K562 (cell line): ENCODE measurements around the gene COL24A1. TPM values are rescaled to one million over a fixed set of nuclear protein-coding genes. Genes with fewer than 3 reads are reported as not detected.

Source experiments
- ATAC-seq: fragments of 200-7000 bp; cut with Tn5 transposase; 3 replicates; pipeline ENCODE4 v1.9.1; 2020; ENCODE audit warnings: moderate library complexity
- BruUV-seq: library from RNA; stranded (reverse); fragments of 400-500 nt; replicated peaks from 2 replicates; lab custom pipeline; 2021; lab: Mats Ljungman, UMichigan
- CTCF ChIA-PET: fragments of 300-600 bp; formaldehyde crosslinking; extraction: SDS; loops from one replicate; lab custom pipeline; 2021; ENCODE audit warnings: low intra/inter-chr PET ratio; lab: Yijun Ruan, JAX
- POLR2A ChIA-PET: fragments of 300-600, 350-650 bp; sonication (Branson Sonifier 250); formaldehyde crosslinking; extraction: SDS; loops from one replicate; lab custom pipeline; 2021; ENCODE audit warnings: antibody characterized with exemption, inconsistent platforms; lab: Yijun Ruan, JAX
- DNase-seq, 4 experiments: peaks; one replicate each; pipeline versions ENCODE4 v3.0.0 to v3.0.0-alpha.2; 2011 to 2018; ENCODE audit warnings: low spot score in 3 of 4, mixed read lengths in 3 of 4; ENCODE audit errors: extremely low read depth in 1 of 4
- FAIRE-seq: peaks from 2 replicates; lab custom pipeline; 2011; peaks lifted over from hg19 to GRCh38; lab: Jason Lieb, UNC
- H2AFZ ChIP-seq: 2 replicates; pipeline ENCODE4 v1.6.0; 2011; ENCODE audit warnings: low read depth, low read length, control low read depth, inconsistent platforms
- H3K27ac ChIP-seq: fragments of 200-600 bp; 3 replicates; pipeline ENCODE4 v1.8.0; 2011; ENCODE audit warnings: low read depth, mild to moderate bottlenecking, control low read depth, inconsistent platforms, low read length, moderate library complexity, mixed read lengths; ENCODE audit errors: extremely low read depth
- H3K27me3 ChIP-seq, 2 experiments: fragments of 300-600 bp in 1 of 2; 2 replicates in 1 of 2; 3 replicates in 1 of 2; pipeline versions ENCODE4 v1.6.0 to v1.8.0; 2011; ENCODE audit warnings: inconsistent platforms in 2 of 2, low read length in 2 of 2, mild to moderate bottlenecking in 1 of 2, mixed read lengths in 1 of 2, moderate library complexity in 1 of 2; ENCODE audit not compliant: control insufficient read depth in 2 of 2, insufficient read depth in 2 of 2
- H3K36me3 ChIP-seq: fragments of 300-600 bp; 3 replicates; pipeline ENCODE4 v1.8.0; 2011; ENCODE audit warnings: mild to moderate bottlenecking, low read length, inconsistent platforms; ENCODE audit not compliant: control insufficient read depth, insufficient read depth
- H3K4me1 ChIP-seq, 2 experiments: fragments of 200-600 bp in 1 of 2; replicated peaks in 1 of 2; 2 replicates in 1 of 2; 3 replicates in 1 of 2; pipeline versions ENCODE4 v1.5.1 to v1.8.0; 2011; ENCODE audit warnings: inconsistent platforms in 2 of 2, low read length in 2 of 2, mild to moderate bottlenecking in 1 of 2, mixed read lengths in 1 of 2, moderate library complexity in 1 of 2; ENCODE audit not compliant: control insufficient read depth in 2 of 2, insufficient read depth in 2 of 2
- H3K4me2 ChIP-seq: 2 replicates; pipeline ENCODE4 v1.6.1; 2011; ENCODE audit warnings: low read length, control low read depth, inconsistent platforms, mixed read lengths; ENCODE audit not compliant: insufficient read depth
- H3K4me3 ChIP-seq: fragments of 200-600 bp; sonication (generic), shearing (Covaris generic); 2 replicates; pipeline ENCODE4 v1.5.1; 2016; ENCODE audit warnings: control low read depth, inconsistent platforms
- H3K79me2 ChIP-seq: fragments of 200-600 bp; 3 replicates; pipeline ENCODE4 v1.8.0; 2011; ENCODE audit warnings: low read length, inconsistent platforms; ENCODE audit not compliant: control insufficient read depth, insufficient read depth
- H3K9ac ChIP-seq, 2 experiments: 2 replicates each; pipeline versions ENCODE4 v1.6.0 to v1.6.1; 2011; ENCODE audit warnings: low read depth in 2 of 2, low read length in 2 of 2, control low read depth in 1 of 2, inconsistent platforms in 1 of 2, mild to moderate bottlenecking in 1 of 2, mixed read lengths in 1 of 2; ENCODE audit not compliant: insufficient read depth in 1 of 2
- H3K9me1 ChIP-seq: one replicate; pipeline ENCODE4 v1.6.0; 2011; ENCODE audit warnings: inconsistent platforms, mild to moderate bottlenecking, low read length, moderate library complexity; ENCODE audit not compliant: control insufficient read depth, insufficient read depth
- H3K9me3 ChIP-seq: replicated peaks from 2 replicates; pipeline ENCODE4 v1.5.1; 2011; ENCODE audit warnings: low read depth, low read length, inconsistent platforms; ENCODE audit not compliant: control insufficient read depth, insufficient read depth
- H4K20me1 ChIP-seq: replicated peaks from 2 replicates; pipeline ENCODE4 v1.6.1; 2011; ENCODE audit warnings: low read length, inconsistent platforms, mixed read lengths; ENCODE audit not compliant: control insufficient read depth, insufficient read depth
- E2F8 ChIP-seq: fragments of 450-650 bp; IDR thresholded peaks from 2 replicates; pipeline ENCODE4 v1.7.1; 2018; ENCODE audit warnings: mild to moderate bottlenecking, low read depth; ENCODE audit not compliant: partially characterized antibody
- MAZ ChIP-seq, 2 experiments: fragments of 450-650 bp in 1 of 2; sonication (generic) in 1 of 2; formaldehyde crosslinking; IDR thresholded peaks in 1 of 2; conservative IDR thresholded peaks in 1 of 2; 2 replicates each; pipeline versions ENCODE4 v1.4.0 to v1.5.0; 2020; ENCODE audit warnings: mild to moderate bottlenecking in 1 of 2, missing genetic modification reagents in 1 of 2
- TEAD2 ChIP-seq: fragments of 450-650 bp; IDR thresholded peaks from 2 replicates; pipeline ENCODE4 v1.6.1; 2016; ENCODE audit warnings: missing genetic modification characterization, control low read depth, missing compliant biosample characterization
- ZBTB34 ChIP-seq: fragments of 250-450 bp; sonication (Bioruptor Pico); IDR thresholded peaks from 2 replicates; pipeline ENCODE4 v1.8.0; 2021; ENCODE audit warnings: mild to moderate bottlenecking, moderate library complexity
- ZKSCAN3 ChIP-seq: fragments of 250-450 bp; sonication (Bioruptor Pico); IDR thresholded peaks from 2 replicates; pipeline ENCODE4 v1.4.0; 2020
- WGBS: fragments of 100-300 bp; shearing (Covaris generic); methylation state at CpG from one replicate; pipeline ENCODE4 v1.1.6; 2016; ENCODE audit warnings: low coverage, mixed read lengths; ENCODE audit not compliant: insufficient coverage; ENCODE audit errors: missing lambda C conversion rate; 5-methylcytosine and 5-hydroxymethylcytosine counted together
- in situ Hi-C: fragments of 300-500 bp; cut with MboI; formaldehyde crosslinking; loops from 4 replicates; pipeline ENCODE4 v1.15.0; 2018; ENCODE audit warnings: inconsistent platforms, mixed read lengths
- intact Hi-C: fragments of 100-400 bp; cut with micrococcal nuclease; formaldehyde crosslinking; loops from 2 replicates; pipeline ENCODE4 v1.14.2; 2022
- polyA plus RNA-seq, 8 experiments: library from polyadenylated mRNA; depleted of rRNA in 4 of 8; stranded (reverse) in 5 of 8; unstranded in 3 of 8; fragments of >200 nt; fragmentation: Nextera tagmentation in 2 of 8; fragmentation: Illumina TruSeq in 1 of 8; extraction: Ambion mirVana in 2 of 8; extraction: Trizol in 1 of 8; gene quantifications; 2 replicates each; pipeline versions ENCODE4 v1.2.1 to v1.2.3, GENCODE V29; 2011 to 2014; ENCODE audit warnings: inconsistent platforms in 1 of 8, missing spikeins in 1 of 8
- total RNA-seq, 7 experiments: library from RNA; depleted of rRNA in 6 of 7; stranded (reverse); fragments of >200 nt in 6 of 7; fragmentation: Illumina TruSeq in 2 of 7; extraction: Trizol in 2 of 7; gene quantifications; 2 replicates each; pipeline versions ENCODE4 v1.2.1 to v1.2.3, GENCODE V29; 2011 to 2021; ENCODE audit warnings: low replicate concordance in 1 of 7

The COL24A1 gene
- total and polyA plus RNA-seq, 9 of the 15 experiments (the other 6 are each of a cell fraction or from before 2014, with no cell fraction given): 0.01 to 0.06 (median 0.03) TPM; not detected in 2

GRCh38 chr1:85862456-85862855 is 294.1 kb downstream of the COL24A1 start:
- ATAC-seq (no peak), FAIRE-seq (no peak)

More at GRCh38 chr1:85862456-85862855, 294.1 kb downstream of the COL24A1 start:
- no peaks in the 10 kb centered on the region for H3K9me3 ChIP-seq
- H3K9ac ChIP-seq: no peak overlapping the region
- intact Hi-C loops: no loop called here
- ChIA-PET POLR2A (no interaction called here), CTCF (no interaction called here)
- H3K4me3 ChIP-seq: no peak overlapping the region
- H2AFZ ChIP-seq: no peak overlapping the region
- no peaks in the 10 kb centered on the region for H4K20me1 ChIP-seq
- no peaks in the 10 kb centered on the region for H3K79me2 ChIP-seq
- H3K27me3 ChIP-seq: no peaks in the 10 kb centered on the region
- H3K27ac ChIP-seq: no peak overlapping the region
- no peak overlapping the region for H3K4me2 ChIP-seq
- in situ Hi-C loops: no loop called here
- BruUV-seq: no TSS peak
- no peaks in the 10 kb centered on the region for H3K9me1 ChIP-seq
- DNase-seq: no peak
- WGBS: 0% methylated on average over 1 of the region's 1 CpG
- no peaks in the 10 kb centered on the region for H3K4me1 ChIP-seq
- H3K36me3 ChIP-seq: no peaks in the 10 kb centered on the region
- TF ChIP-seq E2F8: no peak
- no peak for TF ChIP-seq TEAD2 (tag)
- no peak for TF ChIP-seq ZKSCAN3 (CRISPR knock-in tag)
- TF ChIP-seq MAZ (CRISPR knock-in tag; conservative IDR thresholded peaks at IDR 0.05 in 1 of 2, IDR thresholded peaks at IDR 0.05 in 1 of 2): no peak
- no peak for TF ChIP-seq ZBTB34 (CRISPR knock-in tag)
- TF ChIP-seq, all 486 proteins: peak for 0
